ENCODE results near the gene CELF4. TPM values are rescaled to one million over a fixed set of nuclear protein-coding genes. Genes with fewer than 3 reads are reported as not detected.

CELF4 gene
- total and polyA plus RNA-seq, 2 experiments from 2014 or later: 1.6 to 2.1 TPM

- no peaks in the 10 kb centered on the region for H3K36me3 ChIP-seq
- TF ChIP-seq, protein P1, sequence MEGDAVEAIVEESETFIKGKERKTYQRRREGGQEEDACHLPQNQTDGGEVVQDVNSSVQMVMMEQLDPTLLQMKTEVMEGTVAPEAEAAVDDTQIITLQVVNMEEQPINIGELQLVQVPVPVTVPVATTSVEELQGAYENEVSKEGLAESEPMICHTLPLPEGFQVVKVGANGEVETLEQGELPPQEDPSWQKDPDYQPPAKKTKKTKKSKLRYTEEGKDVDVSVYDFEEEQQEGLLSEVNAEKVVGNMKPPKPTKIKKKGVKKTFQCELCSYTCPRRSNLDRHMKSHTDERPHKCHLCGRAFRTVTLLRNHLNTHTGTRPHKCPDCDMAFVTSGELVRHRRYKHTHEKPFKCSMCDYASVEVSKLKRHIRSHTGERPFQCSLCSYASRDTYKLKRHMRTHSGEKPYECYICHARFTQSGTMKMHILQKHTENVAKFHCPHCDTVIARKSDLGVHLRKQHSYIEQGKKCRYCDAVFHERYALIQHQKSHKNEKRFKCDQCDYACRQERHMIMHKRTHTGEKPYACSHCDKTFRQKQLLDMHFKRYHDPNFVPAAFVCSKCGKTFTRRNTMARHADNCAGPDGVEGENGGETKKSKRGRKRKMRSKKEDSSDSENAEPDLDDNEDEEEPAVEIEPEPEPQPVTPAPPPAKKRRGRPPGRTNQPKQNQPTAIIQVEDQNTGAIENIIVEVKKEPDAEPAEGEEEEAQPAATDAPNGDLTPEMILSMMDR (IDR thresholded peaks at IDR 0.05; ENCODE audit: low read depth, low read length): no peak
These were observed 81.4 kb downstream of the CELF4 start for GRCh38 chr18:37483984-37484819.

GRCh38 chr18:37483221-37483971 is 82.2 kb downstream of the CELF4 start:
- TF ChIP-seq, protein P1 (IDR thresholded peaks at IDR 0.05; ENCODE audit: low read depth, low read length): no peak
- peak; percentile 55 to 85 for DNase-seq (ENCODE audit: low read depth in 1 of 2, low spot score in 1 of 2)
- Histone ChIP-seq H3K27me3 (peaks cover 46% of the 10 kb centered on the region), H3K36me3 (no peaks in the 10 kb centered on the region), H3K27ac (no peak overlapping the region), H3K9me3 (ENCODE audit: low read depth) (no peaks in the 10 kb centered on the region), H3K4me1 (ENCODE audit: low read depth) (no peaks in the 10 kb centered on the region), H3K4me3 (no peak overlapping the region)

More at GRCh38 chr18:37483984-37484819, 81.4 kb downstream of the CELF4 start:
- Histone ChIP-seq H3K27ac (no peak overlapping the region), H3K4me3 (no peak overlapping the region), H3K27me3 (peaks cover 51% of the 10 kb centered on the region), H3K9me3 (ENCODE audit: low read depth) (no peaks in the 10 kb centered on the region), H3K4me1 (ENCODE audit: low read depth) (no peaks in the 10 kb centered on the region)
- no peak for DNase-seq (ENCODE audit: low read depth in 1 of 2, low spot score in 1 of 2)

DNA sequence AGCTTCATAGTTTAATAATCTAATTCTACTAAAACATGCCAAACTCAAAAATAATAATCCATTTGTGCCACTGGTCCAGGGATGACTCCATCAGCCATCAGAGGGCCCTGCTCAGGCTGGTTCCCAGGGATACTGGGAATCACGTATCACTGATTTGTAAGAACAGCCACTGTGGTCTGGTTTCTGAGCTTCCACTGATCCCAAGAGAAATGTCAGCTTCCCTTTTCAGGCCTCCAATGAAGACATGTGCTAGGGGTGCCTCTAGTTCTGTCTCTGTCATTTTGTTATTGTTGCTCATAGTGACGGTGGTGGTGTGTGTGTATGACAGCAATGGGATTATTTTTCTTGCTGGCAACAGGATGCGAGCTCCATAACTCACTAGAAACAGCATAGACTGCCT is 83.2 kb downstream of the CELF4 start:
- DNase-seq (ENCODE audit: low read depth in 1 of 2, low spot score in 1 of 2): no peak
- H3K4me3 ChIP-seq: no peak overlapping the region
- H3K4me1 ChIP-seq (ENCODE audit: low read depth): no peaks in the 10 kb centered on the region
- H3K36me3 ChIP-seq: no peaks in the 10 kb centered on the region
- H3K9me3 ChIP-seq (ENCODE audit: low read depth): no peaks in the 10 kb centered on the region
- peaks cover 38% of the 10 kb centered on the region for H3K27me3 ChIP-seq
- no peak overlapping the region for H3K27ac ChIP-seq
- TF ChIP-seq, protein P1 (IDR thresholded peaks at IDR 0.05; ENCODE audit: low read depth, low read length): no peak

DNA sequence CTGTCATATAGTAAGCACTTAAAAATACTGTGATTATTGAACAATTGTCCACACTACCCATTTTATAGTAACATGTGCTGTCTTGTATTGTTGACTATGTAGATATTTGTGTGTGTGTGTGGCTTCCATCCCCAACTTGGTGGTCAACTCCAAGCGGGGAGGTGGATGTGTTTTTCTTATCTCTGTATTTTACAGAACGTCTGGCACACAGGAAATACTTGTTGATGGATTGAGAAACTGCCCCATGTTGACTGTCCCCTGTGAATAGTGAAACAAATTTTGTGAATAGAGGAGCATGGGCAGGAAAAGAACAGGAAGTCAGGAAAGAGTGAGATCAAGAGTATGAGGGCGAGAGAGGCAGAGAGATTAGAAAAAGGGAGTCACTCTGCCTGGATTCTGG is 83.6 kb downstream of the CELF4 start:
- H3K9me3 ChIP-seq (ENCODE audit: low read depth): no peaks in the 10 kb centered on the region
- H3K27me3 ChIP-seq: peaks cover 34% of the 10 kb centered on the region
- H3K27ac ChIP-seq: no peak overlapping the region
- H3K4me1 ChIP-seq (ENCODE audit: low read depth): no peaks in the 10 kb centered on the region
- DNase-seq (ENCODE audit: low read depth in 1 of 2, low spot score in 1 of 2): no peak
- no peaks in the 10 kb centered on the region for H3K36me3 ChIP-seq
- H3K4me3 ChIP-seq: no peak overlapping the region
- TF ChIP-seq, protein P1 (IDR thresholded peaks at IDR 0.05; ENCODE audit: low read depth, low read length): no peak

GRCh38 chr18:37481491-37481890 is 84.1 kb downstream of the CELF4 start:
- Histone ChIP-seq H3K9me3 (ENCODE audit: low read depth) (no peaks in the 10 kb centered on the region), H3K36me3 (no peaks in the 10 kb centered on the region), H3K4me1 (ENCODE audit: low read depth) (no peaks in the 10 kb centered on the region), H3K27ac (no peak overlapping the region), H3K27me3 (peaks cover 29% of the 10 kb centered on the region), H3K4me3 (no peak overlapping the region)
- TF ChIP-seq, protein P1 (IDR thresholded peaks at IDR 0.05; ENCODE audit: low read depth, low read length): no peak
- peak in 1 of 2 donors; percentile 18 for DNase-seq (ENCODE audit: low read depth in 1 of 2, low spot score in 1 of 2)
